ENCODE results near the gene TRPV3.
"Not testable (repeated sequence)": the region's sequence is repeated elsewhere in the genome, so short reads cannot be mapped to it uniquely, and the experiment has no call there.

- TF ChIP-seq CTCF (IDR thresholded peaks at IDR 0.05); ETV6 (CRISPR knock-in tag; IDR thresholded peaks at IDR 0.05); SMAD3 (CRISPR knock-in tag; IDR thresholded peaks at IDR 0.05; ENCODE audit: borderline replicate concordance): not testable (repeated sequence)
Measured at GRCh38 chr17:3466355-3466754, 91.3 kb downstream of the TRPV3 start.
